Neural cell (in vitro differentiated cells): ENCODE results near the gene MICB. TPM values are rescaled to one million over a fixed set of nuclear protein-coding genes. Genes with fewer than 3 reads are reported as not detected.

Experiments
- H2AFZ ChIP-seq: fragments of 200-600, 300-800 bp; sonication (generic), shearing (Covaris generic); 2 replicates; pipeline ENCODE4 v1.6.0; 2014; ENCODE audit warnings: low read depth, mild to moderate bottlenecking, antibody characterized with exemption, low read length, moderate library complexity
- H3F3A ChIP-seq: fragments of 200-600 bp; shearing (Covaris generic); 2 replicates; pipeline ENCODE4 v1.6.1; 2016; ENCODE audit warnings: mild to moderate bottlenecking, moderate library complexity, mixed read lengths, antibody characterized with exemption, low read length; ENCODE audit not compliant: insufficient read depth, poor library complexity, severe bottlenecking
- H3K27ac ChIP-seq: fragments of 200-600, 300-800 bp; sonication (generic), shearing (Covaris generic); 2 replicates; pipeline ENCODE4 v1.5.1; 2014; ENCODE audit warnings: mild to moderate bottlenecking, low read length, moderate library complexity
- H3K27me3 ChIP-seq: fragments of 300-800, 200-600 bp; sonication (generic), shearing (Covaris generic); 2 replicates; pipeline ENCODE4 v1.6.0; 2014; ENCODE audit warnings: mild to moderate bottlenecking, low read depth, low read length, moderate library complexity; ENCODE audit not compliant: insufficient read depth
- H3K36me3 ChIP-seq: fragments of 300-800, 200-600 bp; sonication (generic), shearing (Covaris generic); 2 replicates; pipeline ENCODE4 v1.5.1; 2014; ENCODE audit warnings: mild to moderate bottlenecking, antibody characterized with exemption, low read length, moderate library complexity; ENCODE audit not compliant: insufficient read depth
- H3K4me2 ChIP-seq: fragments of 300-800, 200-600 bp; sonication (generic), shearing (Covaris generic); 2 replicates; pipeline ENCODE4 v1.6.0; 2014; ENCODE audit warnings: mild to moderate bottlenecking, low read length
- H3K4me3 ChIP-seq: fragments of 300-800, 200-600 bp; sonication (generic), shearing (Covaris generic); 2 replicates; pipeline ENCODE4 v1.5.1; 2014; ENCODE audit warnings: mild to moderate bottlenecking, low read length, moderate library complexity
- H3K79me2 ChIP-seq: fragments of 200-600 bp; shearing (Covaris generic); replicated peaks from 2 replicates; pipeline ENCODE4 v1.6.0; 2014; ENCODE audit warnings: mild to moderate bottlenecking, low read length, moderate library complexity; ENCODE audit not compliant: insufficient read depth
- H3K9ac ChIP-seq: fragments of 300-800, 200-600 bp; sonication (generic), shearing (Covaris generic); 2 replicates; pipeline ENCODE4 v1.6.1; 2016; ENCODE audit warnings: mild to moderate bottlenecking, low read length, mixed read lengths
- H3K9me2 ChIP-seq: fragments of 200-600 bp; shearing (Covaris generic); 2 replicates; pipeline ENCODE4 v1.6.1; 2016; ENCODE audit warnings: mild to moderate bottlenecking, low read length, mixed read lengths; ENCODE audit not compliant: insufficient read depth
- H3K9me3 ChIP-seq: fragments of 200-600, 300-800 bp; sonication (generic), shearing (Covaris generic); 2 replicates; pipeline ENCODE4 v1.6.1; 2016; ENCODE audit warnings: mild to moderate bottlenecking, mixed run types, low read length, moderate library complexity, mixed read lengths
- H4K20me1 ChIP-seq: fragments of 200-600 bp; shearing (Covaris generic); 2 replicates; pipeline ENCODE4 v1.6.1; 2016; ENCODE audit warnings: mild to moderate bottlenecking, mixed run types; ENCODE audit not compliant: insufficient read depth
- CTCF ChIP-seq: fragments of 450-650 bp; IDR thresholded peaks from 2 replicates; pipeline ENCODE4 v1.5.1; 2014; ENCODE audit warnings: antibody characterized with exemption, mild to moderate bottlenecking, moderate library complexity; ENCODE audit not compliant: poor library complexity, severe bottlenecking
- EP300 ChIP-seq: fragments of 450-650 bp; conservative IDR thresholded peaks from 2 replicates; pipeline ENCODE4 v1.6.1; 2014; ENCODE audit warnings: antibody characterized with exemption, mild to moderate bottlenecking, moderate library complexity; ENCODE audit not compliant: poor library complexity, severe bottlenecking
- EZH2 ChIP-seq: fragments of 200-600, 300-800 bp; shearing (Covaris generic), sonication (generic); IDR thresholded peaks from 2 replicates; pipeline ENCODE4 v1.6.1; 2014; ENCODE audit warnings: antibody characterized with exemption, low read length, borderline replicate concordance, mild to moderate bottlenecking; ENCODE audit not compliant: insufficient read depth, poor library complexity, severe bottlenecking
- MXI1 ChIP-seq: fragments of 450-650 bp; conservative IDR thresholded peaks from 2 replicates; pipeline ENCODE4 v1.6.1; 2014; ENCODE audit warnings: antibody characterized with exemption, mild to moderate bottlenecking; ENCODE audit not compliant: poor library complexity, severe bottlenecking
- POLR2AphosphoS5 ChIP-seq: IDR thresholded peaks from 2 replicates; pipeline ENCODE4 v1.6.1; 2012
- RAD21 ChIP-seq: fragments of 450-650 bp; conservative IDR thresholded peaks from 2 replicates; pipeline ENCODE4 v1.6.1; 2014; ENCODE audit warnings: antibody characterized with exemption, mild to moderate bottlenecking, moderate library complexity
- REST ChIP-seq: IDR thresholded peaks from 2 replicates; pipeline ENCODE4 v1.6.1; 2012; ENCODE audit warnings: borderline replicate concordance
- SMC3 ChIP-seq: fragments of 450-650 bp; conservative IDR thresholded peaks from 2 replicates; pipeline ENCODE4 v1.6.1; 2014; ENCODE audit warnings: antibody characterized with exemption, mild to moderate bottlenecking, moderate library complexity; ENCODE audit not compliant: poor library complexity
- TAF1 ChIP-seq: IDR thresholded peaks from 2 replicates; pipeline ENCODE4 v1.6.1; 2012; ENCODE audit warnings: low read depth
- polyA plus RNA-seq: library from polyadenylated mRNA; depleted of rRNA; stranded (reverse); fragments of >200 nt; gene quantifications from 2 replicates; pipeline ENCODE4 v1.2.3, GENCODE V29; 2014

The MICB gene
- polyA plus RNA-seq, 1 donor from 2014 or later, result not detected

GRCh38 chr6:31478186-31478950 lies 19.6 kb upstream of the MICB start:
- Histone ChIP-seq H3K9me3 (no peaks in the 10 kb centered on the region), H3K27me3 (no peaks in the 10 kb centered on the region), H3K4me2 (no peak overlapping the region), H3K9me2 (no peaks in the 10 kb centered on the region), H4K20me1 (no peaks in the 10 kb centered on the region), H3K79me2 (no peaks in the 10 kb centered on the region), H3K36me3 (no peaks in the 10 kb centered on the region), H3F3A (no peaks in the 10 kb centered on the region), H3K4me3 (no peak overlapping the region), H3K27ac (no peak overlapping the region), H3K9ac (no peak overlapping the region), H2AFZ (no peak overlapping the region)
- TF ChIP-seq MXI1 (no peak), TAF1 (no peak), RAD21 (no peak), REST (no peak), EZH2 (no peak), CTCF (no peak), SMC3 (no peak), EP300 (no peak), POLR2AphosphoS5 (no peak)

GRCh38 chr6:31479151-31479932 lies 18.6 kb upstream of the MICB start:
- Histone ChIP-seq H3K79me2 (no peaks in the 10 kb centered on the region), H3K4me3 (no peak overlapping the region), H2AFZ (no peak overlapping the region), H3K27ac (no peak overlapping the region), H3K9ac (no peak overlapping the region), H3K9me2 (no peaks in the 10 kb centered on the region), H3K27me3 (no peaks in the 10 kb centered on the region), H3K36me3 (no peaks in the 10 kb centered on the region), H4K20me1 (no peaks in the 10 kb centered on the region), H3K9me3 (no peaks in the 10 kb centered on the region), H3F3A (no peaks in the 10 kb centered on the region), H3K4me2 (no peak overlapping the region)
- TF ChIP-seq RAD21, result no peak
- TF ChIP-seq EP300, result no peak
- TF ChIP-seq SMC3, result no peak
- TF ChIP-seq POLR2AphosphoS5, result no peak
- TF ChIP-seq TAF1, result no peak
- TF ChIP-seq CTCF, result no peak
- TF ChIP-seq REST, result no peak
- TF ChIP-seq EZH2, result no peak
- no peak for TF ChIP-seq MXI1
